SU-DHL-6 (cell line): ENCODE data around the gene DMBX1.

ENCODE experiments used
- H2AFZ ChIP-seq: fragments of 200-600 bp; sonication (generic); 2 replicates; pipeline ENCODE4 v1.6.1; 2014; ENCODE audit warnings: low read depth, mild to moderate bottlenecking, moderate library complexity, mixed read lengths, antibody characterized with exemption, low read length; ENCODE audit not compliant: severe bottlenecking
- H3F3A ChIP-seq: fragments of 200-600 bp; shearing (Covaris generic); 2 replicates; pipeline ENCODE4 v1.6.0; 2016; ENCODE audit warnings: antibody characterized with exemption, mild to moderate bottlenecking; ENCODE audit not compliant: insufficient read depth
- H3K27ac ChIP-seq: fragments of 200-600 bp; sonication (generic); 2 replicates; pipeline ENCODE4 v1.5.1; 2016; ENCODE audit warnings: low read depth, mild to moderate bottlenecking, low read length, moderate library complexity, mixed read lengths
- H3K27me3 ChIP-seq: fragments of 200-600 bp; sonication (generic), shearing (Covaris generic); 2 replicates; pipeline ENCODE4 v1.6.0; 2014; ENCODE audit warnings: mild to moderate bottlenecking, low read length
- H3K36me3 ChIP-seq: fragments of 200-600 bp; sonication (generic); 2 replicates; pipeline ENCODE4 v1.6.1; 2014; ENCODE audit warnings: mild to moderate bottlenecking, low read length, mixed read lengths
- H3K4me2 ChIP-seq: fragments of 300-600, 200-600 bp; shearing (Covaris generic), sonication (generic); 2 replicates; pipeline ENCODE4 v1.6.0; 2014; ENCODE audit warnings: low read length, low read depth, mild to moderate bottlenecking; ENCODE audit not compliant: poor library complexity, severe bottlenecking
- H3K4me3 ChIP-seq: fragments of 200-600 bp; sonication (generic); 2 replicates; pipeline ENCODE4 v1.5.1; 2014; ENCODE audit warnings: antibody characterized with exemption, low read length, mild to moderate bottlenecking, mixed read lengths; ENCODE audit not compliant: insufficient read depth, poor library complexity, severe bottlenecking
- H3K79me2 ChIP-seq: fragments of 200-600 bp; sonication (generic); 2 replicates; pipeline ENCODE4 v1.6.1; 2014; ENCODE audit warnings: mild to moderate bottlenecking, low read length, moderate library complexity; ENCODE audit not compliant: insufficient read depth
- H3K9ac ChIP-seq: fragments of 200-600 bp; sonication (generic); 2 replicates; pipeline ENCODE4 v1.7.0; 2014; ENCODE audit warnings: mild to moderate bottlenecking, low read length
- H3K9me2 ChIP-seq: fragments of 200-600 bp; sonication (generic); replicated peaks from 2 replicates; pipeline ENCODE4 v1.6.1; 2014; ENCODE audit warnings: low read length; ENCODE audit not compliant: insufficient read depth
- H3K9me3 ChIP-seq: fragments of 200-600 bp; sonication (generic); 2 replicates; pipeline ENCODE4 v1.6.1; 2014; ENCODE audit warnings: low read length, mixed read lengths; ENCODE audit not compliant: insufficient read depth
- H4K20me1 ChIP-seq: fragments of 200-600 bp; sonication (generic); 2 replicates; pipeline ENCODE4 v1.6.1; 2014; ENCODE audit warnings: low read depth, mild to moderate bottlenecking, antibody characterized with exemption, low read length, moderate library complexity, mixed read lengths
- CTCF ChIP-seq: fragments of 200-600 bp; sonication (generic); IDR thresholded peaks from one replicate; pipeline ENCODE4 v1.5.1; 2017; ENCODE audit warnings: antibody characterized with exemption, mild to moderate bottlenecking, low read length, moderate library complexity; ENCODE audit not compliant: insufficient read depth, poor library complexity, severe bottlenecking
- EZH2phosphoT487 ChIP-seq: fragments of 200-600 bp; sonication (generic), shearing (Covaris generic); conservative IDR thresholded peaks from 2 replicates; pipeline ENCODE4 v1.6.1; 2018; ENCODE audit warnings: mild to moderate bottlenecking, antibody characterized with exemption, low read length, moderate library complexity, mixed read lengths

The DMBX1 gene

GRCh38 chr1:46493316-46494032 lies 3.8 kb downstream of the DMBX1 start:
- H3F3A ChIP-seq, result no peaks in the 10 kb centered on the region
- no peak overlapping the region for H3K4me2 ChIP-seq
- H3K9ac ChIP-seq, result no peak overlapping the region
- no peaks in the 10 kb centered on the region for H3K27me3 ChIP-seq
- H3K9me2 ChIP-seq, result no peaks in the 10 kb centered on the region
- no peaks in the 10 kb centered on the region for H3K9me3 ChIP-seq
- TF ChIP-seq CTCF (no peak), EZH2phosphoT487 (no peak)
- H3K27ac ChIP-seq, result no peak overlapping the region
- no peaks in the 10 kb centered on the region for H3K36me3 ChIP-seq
- no peaks in the 10 kb centered on the region for H4K20me1 ChIP-seq
- no peak overlapping the region for H2AFZ ChIP-seq
- H3K79me2 ChIP-seq, result no peaks in the 10 kb centered on the region
- H3K4me3 ChIP-seq, result no peak overlapping the region

GRCh38 chr1:46494910-46495309 lies 5.3 kb downstream of the DMBX1 start:
- no peak for TF ChIP-seq CTCF
- TF ChIP-seq EZH2phosphoT487, result no peak
- Histone ChIP-seq H3K27me3 (no peaks in the 10 kb centered on the region), H3K9ac (no peak overlapping the region)

GRCh38 chr1:46495778-46496177 lies 6.1 kb downstream of the DMBX1 start:
- H3K36me3 ChIP-seq, result no peaks in the 10 kb centered on the region
- H3K27me3 ChIP-seq, result no peaks in the 10 kb centered on the region

More at GRCh38 chr1:46494910-46495309, 5.3 kb downstream of the DMBX1 start:
- no peaks in the 10 kb centered on the region for H3K79me2 ChIP-seq
- no peaks in the 10 kb centered on the region for H3K9me2 ChIP-seq
- no peaks in the 10 kb centered on the region for H3F3A ChIP-seq
- H2AFZ ChIP-seq, result no peak overlapping the region
- no peaks in the 10 kb centered on the region for H3K9me3 ChIP-seq
- H3K27ac ChIP-seq, result no peak overlapping the region
- no peaks in the 10 kb centered on the region for H4K20me1 ChIP-seq
- no peak overlapping the region for H3K4me3 ChIP-seq
- H3K4me2 ChIP-seq, result no peak overlapping the region
- no peaks in the 10 kb centered on the region for H3K36me3 ChIP-seq

More at GRCh38 chr1:46495778-46496177, 6.1 kb downstream of the DMBX1 start:
- no peak overlapping the region for H3K27ac ChIP-seq
- TF ChIP-seq EZH2phosphoT487 (no peak), CTCF (no peak)
- H3K9me2 ChIP-seq, result no peaks in the 10 kb centered on the region
- no peaks in the 10 kb centered on the region for H3K9me3 ChIP-seq
- H3F3A ChIP-seq, result no peaks in the 10 kb centered on the region
- H3K79me2 ChIP-seq, result no peaks in the 10 kb centered on the region
- H3K4me3 ChIP-seq, result no peak overlapping the region
- H4K20me1 ChIP-seq, result no peaks in the 10 kb centered on the region
- H2AFZ ChIP-seq, result no peak overlapping the region
- H3K9ac ChIP-seq, result no peak overlapping the region
- H3K4me2 ChIP-seq, result no peak overlapping the region
